ENCODE measurements around the gene MANBA. TPM values are rescaled to one million over a fixed set of nuclear protein-coding genes. Genes with fewer than 3 reads are reported as not detected.

MANBA gene
- total RNA-seq, 3 donors from 2014 or later (not counting 1 experiment from before 2014, with no cell fraction given), result 38.1 to 43.2 (median 40.8) TPM

DNA sequence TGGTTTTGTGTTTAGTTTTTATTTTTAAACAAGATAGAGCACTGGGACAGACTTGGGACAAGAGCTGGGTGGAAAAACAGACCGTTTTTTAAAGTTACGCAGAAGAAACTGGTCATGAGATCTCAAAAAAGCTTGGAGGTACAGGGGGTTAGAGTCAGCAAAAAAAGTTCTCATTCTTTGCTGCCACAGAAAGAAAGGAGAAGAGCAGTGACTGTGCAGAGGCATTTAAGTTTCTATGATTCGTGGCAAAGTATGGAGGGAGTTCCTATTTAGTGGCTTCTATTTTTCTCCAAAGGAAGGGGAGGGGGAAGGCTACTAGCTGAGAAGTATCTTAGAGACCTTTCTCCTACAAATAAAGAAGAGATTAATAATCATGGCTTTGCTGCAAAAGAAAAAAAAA lies 68.3 kb downstream of the MANBA start:
- Mint-ChIP-seq H3K4me3 (no peak overlapping the region), H3K27ac (no peak overlapping the region), H3K36me3 (no peaks in the 10 kb centered on the region), H3K27me3 (ENCODE audit: low read depth in 2 of 2) (no peaks in the 10 kb centered on the region), H3K4me1 (no peaks in the 10 kb centered on the region), H3K9me3 (no peaks in the 10 kb centered on the region)
- ATAC-seq, result no peak
- TF ChIP-seq, protein P1, sequence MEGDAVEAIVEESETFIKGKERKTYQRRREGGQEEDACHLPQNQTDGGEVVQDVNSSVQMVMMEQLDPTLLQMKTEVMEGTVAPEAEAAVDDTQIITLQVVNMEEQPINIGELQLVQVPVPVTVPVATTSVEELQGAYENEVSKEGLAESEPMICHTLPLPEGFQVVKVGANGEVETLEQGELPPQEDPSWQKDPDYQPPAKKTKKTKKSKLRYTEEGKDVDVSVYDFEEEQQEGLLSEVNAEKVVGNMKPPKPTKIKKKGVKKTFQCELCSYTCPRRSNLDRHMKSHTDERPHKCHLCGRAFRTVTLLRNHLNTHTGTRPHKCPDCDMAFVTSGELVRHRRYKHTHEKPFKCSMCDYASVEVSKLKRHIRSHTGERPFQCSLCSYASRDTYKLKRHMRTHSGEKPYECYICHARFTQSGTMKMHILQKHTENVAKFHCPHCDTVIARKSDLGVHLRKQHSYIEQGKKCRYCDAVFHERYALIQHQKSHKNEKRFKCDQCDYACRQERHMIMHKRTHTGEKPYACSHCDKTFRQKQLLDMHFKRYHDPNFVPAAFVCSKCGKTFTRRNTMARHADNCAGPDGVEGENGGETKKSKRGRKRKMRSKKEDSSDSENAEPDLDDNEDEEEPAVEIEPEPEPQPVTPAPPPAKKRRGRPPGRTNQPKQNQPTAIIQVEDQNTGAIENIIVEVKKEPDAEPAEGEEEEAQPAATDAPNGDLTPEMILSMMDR (IDR thresholded peaks at IDR 0.05), result no peak
- Histone ChIP-seq H3K36me3 (ENCODE audit: control insufficient read depth, insufficient read depth, low read length) (peaks cover 22% of the 10 kb centered on the region), H3K4me3 (ENCODE audit: low read length) (no peak overlapping the region), H3K4me1 (ENCODE audit: control insufficient read depth, insufficient read depth, low read length) (no peaks in the 10 kb centered on the region), H3K27ac (ENCODE audit: low read length) (no peak overlapping the region), H3K9me3 (ENCODE audit: control insufficient read depth, insufficient read depth, low read length) (no peaks in the 10 kb centered on the region), H3K27me3 (ENCODE audit: control insufficient read depth, insufficient read depth, low read length) (no peaks in the 10 kb centered on the region)
- intact Hi-C loops (cut with micrococcal nuclease), result no loop called here
- DNase-seq, result no peak
- WGBS (ENCODE audit: insufficient coverage), result 80% methylated on average over 3 of the region's 3 CpGs

GRCh38 chr4:102687982-102688433 lies 72.8 kb downstream of the MANBA start:
- Histone ChIP-seq H3K4me3 (ENCODE audit: low read length) (no peak overlapping the region), H3K4me1 (ENCODE audit: control insufficient read depth, insufficient read depth, low read length) (no peaks in the 10 kb centered on the region), H3K36me3 (ENCODE audit: control insufficient read depth, insufficient read depth, low read length) (peaks cover 19% of the 10 kb centered on the region), H3K9me3 (ENCODE audit: control insufficient read depth, insufficient read depth, low read length) (no peaks in the 10 kb centered on the region), H3K27ac (ENCODE audit: low read length) (no peak overlapping the region), H3K27me3 (ENCODE audit: control insufficient read depth, insufficient read depth, low read length) (no peaks in the 10 kb centered on the region)
- no peaks in the 10 kb centered on the region for H3K36me3 Mint-ChIP-seq
- intact Hi-C loops (cut with micrococcal nuclease), result no loop called here
- H3K27me3 Mint-ChIP-seq (ENCODE audit: low read depth in 2 of 2), result no peaks in the 10 kb centered on the region
- H3K9me3 Mint-ChIP-seq, result no peaks in the 10 kb centered on the region
- no peak for ATAC-seq
- DNase-seq, result no peak
- WGBS (ENCODE audit: insufficient coverage), result 96% methylated on average over 6 of the region's 7 CpGs
- no peak overlapping the region for H3K4me3 Mint-ChIP-seq
- H3K4me1 Mint-ChIP-seq, result no peaks in the 10 kb centered on the region
- H3K27ac Mint-ChIP-seq, result no peak overlapping the region
- TF ChIP-seq, protein P1 (IDR thresholded peaks at IDR 0.05), result no peak

DNA sequence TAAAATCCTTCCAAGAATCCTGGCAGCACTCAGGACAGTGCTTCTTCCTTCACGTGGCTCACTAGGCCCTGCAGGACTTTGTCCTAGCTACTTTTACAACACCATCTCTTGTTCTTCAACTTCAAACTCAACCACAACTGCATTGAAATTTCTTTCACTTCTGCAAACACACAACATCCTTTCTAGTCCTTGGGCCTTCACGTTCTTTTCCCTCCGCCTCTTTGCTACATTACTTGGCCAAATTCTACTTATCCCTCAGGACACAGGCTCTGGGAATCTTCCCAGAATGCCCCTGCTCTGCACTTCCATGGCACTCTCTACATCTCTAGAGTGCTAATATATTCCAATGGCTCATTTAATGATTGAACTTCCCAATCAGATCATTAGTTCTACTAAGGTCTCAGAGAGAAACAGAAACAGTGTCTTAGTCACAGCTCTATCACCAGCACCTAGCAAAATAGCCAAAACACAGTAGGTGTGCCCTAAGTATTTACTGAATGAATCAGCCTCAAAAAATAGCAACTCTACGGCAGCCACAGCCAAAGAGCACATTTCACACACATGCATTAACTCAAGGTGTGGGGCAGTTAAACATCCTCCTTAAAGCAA lies 73.3 kb downstream of the MANBA start:
- Mint-ChIP-seq H3K27ac (no peak overlapping the region), H3K9me3 (no peaks in the 10 kb centered on the region), H3K36me3 (no peaks in the 10 kb centered on the region), H3K4me1 (no peaks in the 10 kb centered on the region), H3K27me3 (ENCODE audit: low read depth in 2 of 2) (no peaks in the 10 kb centered on the region), H3K4me3 (no peak overlapping the region)
- TF ChIP-seq, protein P1 (IDR thresholded peaks at IDR 0.05), result no peak
- intact Hi-C loops (cut with micrococcal nuclease), result no loop called here
- H3K36me3 ChIP-seq (ENCODE audit: control insufficient read depth, insufficient read depth, low read length), result peaks cover 19% of the 10 kb centered on the region
- DNase-seq (no peak), ATAC-seq (peak in 1 of 3 donors; percentile 26)
- no peak overlapping the region for H3K4me3 ChIP-seq (ENCODE audit: low read length)
- H3K9me3 ChIP-seq (ENCODE audit: control insufficient read depth, insufficient read depth, low read length), result no peaks in the 10 kb centered on the region
- no peaks in the 10 kb centered on the region for H3K4me1 ChIP-seq (ENCODE audit: control insufficient read depth, insufficient read depth, low read length)
- 56% methylated on average over 4 of the region's 4 CpGs for WGBS (ENCODE audit: insufficient coverage)
- no peaks in the 10 kb centered on the region for H3K27me3 ChIP-seq (ENCODE audit: control insufficient read depth, insufficient read depth, low read length)
- H3K27ac ChIP-seq (ENCODE audit: low read length), result no peak overlapping the region

DNA sequence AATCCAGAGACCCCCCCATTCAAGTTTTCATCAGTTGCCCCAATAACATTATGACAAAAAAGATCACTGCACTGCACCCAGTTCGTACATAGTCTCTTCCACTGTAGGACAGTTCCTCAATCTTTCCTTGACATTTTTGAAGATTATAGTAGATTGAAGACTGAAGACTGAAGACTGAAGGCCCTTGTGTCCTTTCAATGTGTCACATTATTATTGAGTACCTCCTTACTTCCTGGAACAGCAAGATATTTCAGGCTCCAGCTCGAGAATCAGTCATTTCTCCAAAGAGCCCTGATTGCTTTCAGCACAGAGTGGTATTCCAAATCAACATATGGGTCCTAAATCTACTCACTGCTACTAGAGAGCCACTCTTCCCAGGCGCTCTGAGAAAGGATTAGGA lies 75.0 kb downstream of the MANBA start:
- no peak for DNase-seq
- intact Hi-C loops (cut with micrococcal nuclease), result no loop called here
- Histone ChIP-seq H3K9me3 (ENCODE audit: control insufficient read depth, insufficient read depth, low read length) (no peaks in the 10 kb centered on the region), H3K27ac (ENCODE audit: low read length) (no peak overlapping the region), H3K4me1 (ENCODE audit: control insufficient read depth, insufficient read depth, low read length) (no peaks in the 10 kb centered on the region), H3K27me3 (ENCODE audit: control insufficient read depth, insufficient read depth, low read length) (no peaks in the 10 kb centered on the region), H3K4me3 (ENCODE audit: low read length) (no peak overlapping the region), H3K36me3 (ENCODE audit: control insufficient read depth, insufficient read depth, low read length) (peaks cover 22% of the 10 kb centered on the region)
- Mint-ChIP-seq H3K9me3 (no peaks in the 10 kb centered on the region), H3K36me3 (no peaks in the 10 kb centered on the region), H3K27me3 (ENCODE audit: low read depth in 2 of 2) (no peaks in the 10 kb centered on the region), H3K4me3 (no peak overlapping the region), H3K4me1 (no peaks in the 10 kb centered on the region), H3K27ac (no peak overlapping the region)
- ATAC-seq, result no peak
- TF ChIP-seq, protein P1 (IDR thresholded peaks at IDR 0.05), result no peak
- 88% methylated on average over 1 of the region's 3 CpGs for WGBS (ENCODE audit: insufficient coverage)
